ENCODE measurements around the gene FADS2.

GRCh38 chr11:61795876-61796526, 32.1 kb upstream of the FADS2 start:
- no peak for TF ChIP-seq POLR2AphosphoS5 (IDR thresholded peaks at IDR 0.05; ENCODE audit: low read depth, low read length)
- TF ChIP-seq POLR2A (IDR thresholded peaks at IDR 0.05; ENCODE audit: borderline replicate concordance, extremely low read depth, insufficient read depth, insufficient read length): no peak
- TF ChIP-seq ZBTB33 (IDR thresholded peaks at IDR 0.05; ENCODE audit: extremely low read depth, insufficient replicate concordance, low read length): no peak
- TF ChIP-seq REST (IDR thresholded peaks at IDR 0.05; ENCODE audit: low read depth): no peak
- TF ChIP-seq CTCF (IDR thresholded peaks at IDR 0.05 in 2 of 3, conservative IDR thresholded peaks at IDR 0.05 in 1 of 3; ENCODE audit: borderline replicate concordance in 1 of 3, insufficient read depth in 1 of 3, low read depth in 2 of 3, low read length in 2 of 3): no peak
- TF ChIP-seq ELF1 (IDR thresholded peaks at IDR 0.05; ENCODE audit: borderline replicate concordance, low read depth): no peak
- no peak for TF ChIP-seq YY1 (IDR thresholded peaks at IDR 0.05; ENCODE audit: extremely low read depth, insufficient replicate concordance, low read depth, low read length)
- TF ChIP-seq EZH2 (IDR thresholded peaks at IDR 0.05): no peak
- no peak for TF ChIP-seq ZFX (IDR thresholded peaks at IDR 0.05)
- no peak for TF ChIP-seq ZNF274 (IDR thresholded peaks at IDR 0.05; ENCODE audit: low read depth, low read length)
- no peak for TF ChIP-seq TCF7L2 (IDR thresholded peaks at IDR 0.05; ENCODE audit: borderline replicate concordance, extremely low read depth, insufficient read depth, insufficient read length)
- no peak for TF ChIP-seq MAX (IDR thresholded peaks at IDR 0.05)
- no peak for TF ChIP-seq SP1 (IDR thresholded peaks at IDR 0.05; ENCODE audit: low read depth)
- no peak for TF ChIP-seq ATF3 (IDR thresholded peaks at IDR 0.05)

Measured in HCT116 (cell line).